ENCODE measurements around the gene GPBP1. TPM values are rescaled to one million over a fixed set of nuclear protein-coding genes. Genes with fewer than 3 reads are reported as not detected.
A peak's percentile ranks its signal among the peaks of the same experiment; 100 is the strongest.

GPBP1 gene
- total RNA-seq, 2 donors from 2014 or later: 41.9 to 48.1 TPM

DNA sequence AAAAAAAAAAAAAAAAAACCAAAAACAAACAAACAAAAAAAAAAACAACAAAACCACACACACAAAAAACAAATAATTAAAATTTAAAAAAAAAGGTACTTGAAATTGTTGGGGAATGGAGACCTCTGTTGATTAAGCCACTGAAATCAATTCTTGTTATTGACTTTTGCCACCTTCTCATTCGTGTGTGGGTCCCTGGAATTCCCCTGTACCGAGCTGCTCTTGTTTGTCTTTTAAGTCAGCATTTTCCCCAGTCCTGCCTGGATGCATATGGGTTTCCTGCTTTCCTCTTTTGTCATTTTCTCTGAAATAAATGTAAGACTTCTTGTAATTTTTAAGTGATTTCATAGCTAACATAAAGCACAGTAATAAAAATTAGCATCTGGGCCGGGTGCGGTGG lies 45.5 kb downstream of the GPBP1 start:
- TF ChIP-seq, protein P1, sequence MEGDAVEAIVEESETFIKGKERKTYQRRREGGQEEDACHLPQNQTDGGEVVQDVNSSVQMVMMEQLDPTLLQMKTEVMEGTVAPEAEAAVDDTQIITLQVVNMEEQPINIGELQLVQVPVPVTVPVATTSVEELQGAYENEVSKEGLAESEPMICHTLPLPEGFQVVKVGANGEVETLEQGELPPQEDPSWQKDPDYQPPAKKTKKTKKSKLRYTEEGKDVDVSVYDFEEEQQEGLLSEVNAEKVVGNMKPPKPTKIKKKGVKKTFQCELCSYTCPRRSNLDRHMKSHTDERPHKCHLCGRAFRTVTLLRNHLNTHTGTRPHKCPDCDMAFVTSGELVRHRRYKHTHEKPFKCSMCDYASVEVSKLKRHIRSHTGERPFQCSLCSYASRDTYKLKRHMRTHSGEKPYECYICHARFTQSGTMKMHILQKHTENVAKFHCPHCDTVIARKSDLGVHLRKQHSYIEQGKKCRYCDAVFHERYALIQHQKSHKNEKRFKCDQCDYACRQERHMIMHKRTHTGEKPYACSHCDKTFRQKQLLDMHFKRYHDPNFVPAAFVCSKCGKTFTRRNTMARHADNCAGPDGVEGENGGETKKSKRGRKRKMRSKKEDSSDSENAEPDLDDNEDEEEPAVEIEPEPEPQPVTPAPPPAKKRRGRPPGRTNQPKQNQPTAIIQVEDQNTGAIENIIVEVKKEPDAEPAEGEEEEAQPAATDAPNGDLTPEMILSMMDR (IDR thresholded peaks at IDR 0.05): no peak
- no peak for DNase-seq (ENCODE audit: low spot score)
- H3K27me3 ChIP-seq: no peaks in the 10 kb centered on the region
- no peak overlapping the region for H3K27ac ChIP-seq
- no peak overlapping the region for H3K4me3 ChIP-seq
- peaks cover 0 to 8% of the 10 kb centered on the region in 2 donors for H3K4me1 ChIP-seq
- H3K36me3 ChIP-seq: peaks cover 17% of the 10 kb centered on the region
- no peaks in the 10 kb centered on the region for H3K9me3 ChIP-seq

DNA sequence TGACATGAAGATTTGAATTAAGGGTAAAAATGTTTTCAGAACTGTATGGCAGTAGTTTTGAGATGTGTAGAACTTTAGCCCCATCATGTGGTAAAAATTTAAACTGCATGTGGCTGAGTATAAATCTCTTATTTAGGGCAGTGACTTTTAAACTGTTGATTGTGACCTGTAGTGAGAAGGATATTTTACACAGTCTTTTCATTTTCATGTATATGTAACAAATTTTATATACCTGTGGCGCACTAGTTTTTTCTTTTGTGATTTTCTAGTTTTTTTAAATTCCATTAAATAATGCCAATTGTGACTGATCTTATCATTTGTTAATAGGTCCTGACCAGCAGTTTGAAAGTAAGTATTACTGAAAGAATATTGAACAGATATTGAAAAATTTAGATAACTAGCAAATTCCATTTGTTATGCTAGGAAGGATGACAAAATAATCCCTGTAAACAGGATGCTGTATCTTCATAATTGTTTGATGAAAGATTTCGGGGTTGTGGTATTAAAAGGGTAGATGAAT lies 47.2 kb downstream of the GPBP1 start:
- no peak overlapping the region for H3K4me3 ChIP-seq
- no peak overlapping the region for H3K27ac ChIP-seq
- TF ChIP-seq, protein P1 (IDR thresholded peaks at IDR 0.05): peak; percentile 94
- no peaks in the 10 kb centered on the region for H3K36me3 ChIP-seq
- H3K4me1 ChIP-seq: no peaks in the 10 kb centered on the region
- no peak for DNase-seq (ENCODE audit: low spot score)
- H3K27me3 ChIP-seq: no peaks in the 10 kb centered on the region
- H3K9me3 ChIP-seq: no peaks in the 10 kb centered on the region

DNA sequence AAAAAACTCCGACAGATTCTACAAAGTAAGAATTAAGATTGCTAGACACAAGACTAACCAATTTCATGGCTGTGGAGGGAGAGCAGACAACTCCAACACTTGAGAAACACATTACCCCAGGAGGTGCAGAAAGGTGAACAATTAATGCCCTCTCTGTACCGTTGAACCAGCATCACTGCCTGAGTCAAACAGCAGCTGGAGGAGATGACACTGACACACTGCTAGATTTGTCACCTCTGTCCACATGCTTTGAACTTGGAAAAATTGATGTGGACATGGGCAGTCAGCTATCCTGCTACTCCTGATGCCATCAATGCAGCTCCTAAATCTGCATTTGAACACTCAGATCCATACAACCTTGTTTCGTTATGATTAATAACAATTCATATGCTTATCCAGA lies 51.7 kb downstream of the GPBP1 start:
- Histone ChIP-seq H3K27ac (no peak overlapping the region), H3K4me3 (no peak overlapping the region), H3K27me3 (no peaks in the 10 kb centered on the region), H3K9me3 (no peaks in the 10 kb centered on the region), H3K36me3 (no peaks in the 10 kb centered on the region), H3K4me1 (no peaks in the 10 kb centered on the region)
- TF ChIP-seq, protein P1 (IDR thresholded peaks at IDR 0.05): no peak
- no peak for DNase-seq (ENCODE audit: low spot score)

DNA sequence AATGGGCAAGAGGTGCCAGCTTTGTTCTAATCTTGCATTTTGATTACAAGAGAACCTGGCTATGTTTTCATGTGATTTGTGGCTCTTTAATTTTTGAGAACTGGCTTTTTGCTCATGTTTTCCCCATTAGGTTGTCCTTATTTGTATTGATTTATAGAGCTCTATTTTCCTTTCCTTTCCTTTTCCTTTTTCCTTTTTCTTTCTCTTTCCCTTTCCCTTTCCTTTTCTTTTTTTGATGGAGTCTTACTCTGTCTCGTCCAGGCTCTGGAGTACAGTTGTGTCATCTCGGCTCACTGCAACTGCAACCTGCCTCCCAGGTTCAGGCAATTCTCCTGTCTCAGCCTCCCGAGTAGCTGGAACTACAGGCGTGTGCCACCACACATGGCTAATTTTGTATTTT lies 55.5 kb downstream of the GPBP1 start:
- TF ChIP-seq, protein P1 (IDR thresholded peaks at IDR 0.05): no peak

DNA sequence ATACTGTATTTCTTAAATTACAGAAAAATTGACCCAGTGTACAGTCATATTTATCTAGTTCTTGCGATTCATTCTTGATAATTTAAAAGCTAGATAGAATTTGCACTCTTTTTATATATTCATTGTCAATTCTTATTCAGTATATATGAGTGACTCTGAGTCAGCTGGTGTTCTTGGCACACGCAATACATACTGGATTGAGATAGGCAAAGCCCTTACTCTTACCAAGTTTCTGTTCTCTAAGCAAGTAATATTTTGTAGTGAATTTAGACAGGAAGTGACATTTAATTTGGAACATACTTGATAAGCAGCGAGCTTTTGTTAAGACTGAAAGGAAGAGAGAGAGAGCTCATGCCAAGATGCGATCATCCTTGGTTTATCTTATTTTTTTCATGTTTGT lies 57.7 kb downstream of the GPBP1 start:
- Histone ChIP-seq H3K27ac (no peak overlapping the region), H3K9me3 (no peaks in the 10 kb centered on the region), H3K4me1 (peaks cover 0 to 8% of the 10 kb centered on the region in 2 donors), H3K4me3 (no peak overlapping the region), H3K36me3 (peaks cover 26% of the 10 kb centered on the region), H3K27me3 (no peaks in the 10 kb centered on the region)
- DNase-seq (ENCODE audit: low spot score): no peak
- TF ChIP-seq, protein P1 (IDR thresholded peaks at IDR 0.05): no peak

More for the DNA sequence above, 55.5 kb downstream of the GPBP1 start:
- Histone ChIP-seq H3K27ac (no peak overlapping the region), H3K4me1 (peaks cover 0 to 8% of the 10 kb centered on the region in 2 donors), H3K36me3 (peaks cover 21% of the 10 kb centered on the region), H3K9me3 (no peaks in the 10 kb centered on the region), H3K4me3 (no peak overlapping the region), H3K27me3 (no peaks in the 10 kb centered on the region)
- DNase-seq (ENCODE audit: low spot score): no peak
